Stimulated activated CD8-positive, alpha-beta memory T cell treated with anti-CD3 and anti-CD28 coated beads, Interleukin-12 subunit alpha, Interleukin-12 subunit beta, amount 100 ng/mL, for 24 hours (primary cell): ENCODE measurements around the gene LASP1NB.
"Not testable (repeated sequence)": the region's sequence is repeated elsewhere in the genome, so short reads cannot be mapped to it uniquely, and the experiment has no call there.

ENCODE experiments used
- DNase-seq: peaks from one replicate; pipeline ENCODE4 v3.0.0-alpha.2; 2020; ENCODE audit errors: extremely low read depth

The LASP1NB gene

DNA sequence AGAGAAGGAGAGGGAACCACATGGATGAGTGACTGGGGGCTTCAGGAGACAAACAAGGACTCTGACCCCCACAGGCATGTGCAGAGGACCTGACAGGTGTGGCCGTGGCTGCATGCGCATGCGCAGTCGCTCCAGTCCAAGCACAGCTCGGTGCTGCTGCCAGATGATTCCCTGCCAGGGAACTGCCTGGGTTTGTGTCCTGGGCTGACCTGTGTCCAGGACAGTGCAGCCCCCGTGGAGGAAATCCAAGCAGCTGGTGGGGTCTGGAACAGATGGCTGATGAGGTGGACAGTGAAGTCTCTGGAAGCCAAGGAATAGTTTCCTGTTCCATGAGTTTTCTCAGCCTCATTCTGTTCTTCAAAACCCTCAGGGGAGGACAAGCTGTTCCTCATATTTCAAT is 28.2 kb upstream of the LASP1NB start:
- DNase-seq, result no peak

- no peak for DNase-seq
Observed at GRCh38 chr17:38897671-38898290, 27.6 kb upstream of the LASP1NB start.

DNA sequence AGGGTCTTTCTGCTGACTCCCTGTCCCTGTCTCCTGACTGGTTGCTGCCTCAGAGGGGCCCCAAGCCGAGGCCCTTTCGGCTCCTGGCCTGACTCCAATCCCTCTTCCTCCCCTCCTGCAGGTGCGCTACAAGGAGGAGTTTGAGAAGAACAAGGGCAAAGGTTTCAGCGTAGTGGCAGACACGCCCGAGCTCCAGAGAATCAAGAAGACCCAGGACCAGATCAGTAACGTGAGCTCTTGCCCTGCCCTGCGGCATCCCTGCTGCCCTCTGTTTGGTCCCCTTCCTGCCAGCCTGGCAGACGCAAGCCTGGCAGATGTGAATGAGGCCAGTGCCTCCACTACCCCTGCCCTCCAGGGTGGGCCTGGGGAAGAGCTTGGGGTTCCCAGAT is 27.1 kb upstream of the LASP1NB start:
- DNase-seq, result no peak

- DNase-seq, result peak; percentile 79
Observed at GRCh38 chr17:38898812-38899348, 26.5 kb upstream of the LASP1NB start.

GRCh38 chr17:38899421-38899820 is 26.0 kb upstream of the LASP1NB start:
- no peak for DNase-seq

GRCh38 chr17:38900978-38901656 is 24.3 kb upstream of the LASP1NB start:
- no peak for DNase-seq

GRCh38 chr17:38903404-38903803 is 22.0 kb upstream of the LASP1NB start:
- DNase-seq, result no peak

GRCh38 chr17:38904892-38905291 is 20.5 kb upstream of the LASP1NB start:
- DNase-seq, result no peak

- no peak for DNase-seq
Observed at GRCh38 chr17:38905375-38905774, 20.0 kb upstream of the LASP1NB start.

DNA sequence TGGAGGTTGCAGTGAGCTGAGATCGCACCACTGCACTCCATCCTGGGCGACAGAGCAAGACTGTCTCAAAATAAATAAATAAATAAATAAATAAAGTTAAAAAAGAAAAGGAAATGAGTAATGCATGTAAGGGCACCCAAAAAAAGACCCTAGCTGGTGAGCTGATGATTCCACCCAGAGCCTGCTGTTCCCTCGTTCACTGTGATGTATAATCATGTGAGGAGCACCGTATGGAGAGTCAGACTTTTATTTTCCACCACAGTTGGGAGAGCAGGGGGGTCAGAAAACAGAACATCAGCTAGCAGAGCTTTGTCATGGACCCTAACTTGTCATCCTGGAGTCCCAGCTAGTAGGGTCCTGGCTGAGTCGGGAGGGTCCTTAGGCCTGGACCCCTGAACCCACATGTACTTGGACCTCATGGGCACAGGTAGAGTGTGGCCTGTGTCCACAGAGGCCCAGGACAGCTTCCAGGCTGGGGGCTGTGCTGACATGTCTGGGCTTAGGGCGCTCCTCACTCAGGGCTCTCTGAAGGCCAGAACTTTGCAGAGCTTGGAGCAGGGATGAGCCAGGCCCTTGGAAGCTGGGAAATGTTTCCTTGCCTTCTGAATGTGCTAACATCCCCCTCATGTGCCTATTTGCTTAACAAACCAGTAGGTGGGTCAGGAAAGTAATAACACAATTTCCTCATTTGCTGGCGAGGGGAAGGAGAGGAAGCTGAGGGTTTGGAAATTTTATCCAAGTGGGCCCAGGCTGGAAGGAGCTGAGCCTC is 18.8 kb upstream of the LASP1NB start:
- no peak for DNase-seq

- no peak for DNase-seq
Observed at GRCh38 chr17:38907930-38908675, 17.3 kb upstream of the LASP1NB start.

DNA sequence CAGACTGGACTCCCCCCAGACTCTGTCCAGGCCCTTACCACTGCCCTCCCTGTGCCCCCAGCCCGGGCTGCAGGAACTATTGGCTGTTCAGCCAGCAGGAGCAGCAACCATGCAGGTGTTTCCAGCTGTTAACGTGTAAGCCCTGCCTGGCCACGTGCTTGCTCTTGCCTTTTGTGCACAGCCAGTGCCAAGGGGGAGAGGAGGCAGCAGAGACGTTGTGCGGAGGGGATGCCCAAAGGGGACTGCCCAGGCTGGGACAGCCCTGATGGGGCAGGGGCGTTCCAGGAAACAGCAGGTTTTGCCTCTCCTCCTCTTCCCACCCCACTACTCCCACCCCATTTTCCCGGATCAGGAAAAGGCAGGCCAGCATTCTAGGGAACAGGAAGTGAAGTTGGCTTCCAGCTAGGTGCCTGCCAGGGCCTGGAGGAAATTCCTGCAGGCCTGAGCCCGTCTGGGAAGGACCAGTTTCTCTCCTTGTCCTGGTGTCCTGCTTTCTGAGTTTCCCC is 16.7 kb upstream of the LASP1NB start:
- no peak for DNase-seq

DNA sequence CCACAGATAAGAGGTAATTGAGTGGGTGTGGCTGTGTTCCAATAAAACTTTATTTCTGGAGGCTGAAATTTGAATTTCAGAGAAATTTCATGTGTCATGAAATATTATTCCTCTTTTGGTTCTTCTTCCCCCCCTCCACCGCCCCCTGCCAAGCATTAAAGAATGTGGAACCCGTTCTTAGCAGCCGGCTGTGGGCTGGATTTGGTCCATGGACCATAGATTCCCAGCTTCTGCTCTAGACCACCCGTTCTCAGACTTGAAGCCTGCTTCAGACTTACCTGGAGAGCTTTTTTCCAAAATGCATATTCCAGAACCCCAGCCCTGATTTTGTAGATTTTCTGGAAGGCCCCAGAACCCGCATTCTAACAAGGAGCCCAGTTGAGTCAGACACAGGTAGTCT is 15.1 kb upstream of the LASP1NB start:
- DNase-seq, result no peak

- no peak for DNase-seq
Observed at GRCh38 chr17:38911081-38911730, 14.2 kb upstream of the LASP1NB start.

- DNase-seq, result not testable (repeated sequence)
Observed at GRCh38 chr17:38911731-38912081, 13.7 kb upstream of the LASP1NB start.

DNA sequence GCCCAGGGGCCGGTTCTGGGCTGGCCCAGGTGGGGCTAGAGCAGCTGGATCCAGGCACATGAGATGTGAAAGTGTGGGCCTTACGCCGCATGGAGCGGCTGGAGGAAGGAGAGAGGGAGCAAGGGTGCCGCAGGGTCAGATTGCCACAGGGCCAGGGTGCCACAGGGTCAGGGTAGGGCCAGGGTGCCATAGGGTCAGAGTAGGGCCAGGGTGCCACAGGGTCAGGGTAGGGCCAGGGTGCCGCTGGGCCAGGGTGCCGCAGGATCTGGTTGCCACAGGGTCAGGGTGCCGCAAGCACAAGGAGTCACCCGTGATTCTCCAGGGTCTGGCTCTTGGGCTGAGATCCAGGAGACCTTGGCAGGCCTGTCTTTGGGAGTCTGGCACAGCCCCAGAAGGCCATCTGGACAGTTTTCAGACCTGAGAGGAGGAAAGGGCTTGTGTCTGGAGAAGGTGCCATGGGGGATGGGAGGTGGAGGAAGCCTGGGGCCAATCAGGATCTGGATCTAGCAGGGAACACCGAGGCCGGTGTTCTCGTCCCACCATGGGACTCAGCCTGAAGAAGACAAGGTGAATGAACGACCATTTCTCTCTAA is 13.1 kb upstream of the LASP1NB start:
- no peak for DNase-seq

DNA sequence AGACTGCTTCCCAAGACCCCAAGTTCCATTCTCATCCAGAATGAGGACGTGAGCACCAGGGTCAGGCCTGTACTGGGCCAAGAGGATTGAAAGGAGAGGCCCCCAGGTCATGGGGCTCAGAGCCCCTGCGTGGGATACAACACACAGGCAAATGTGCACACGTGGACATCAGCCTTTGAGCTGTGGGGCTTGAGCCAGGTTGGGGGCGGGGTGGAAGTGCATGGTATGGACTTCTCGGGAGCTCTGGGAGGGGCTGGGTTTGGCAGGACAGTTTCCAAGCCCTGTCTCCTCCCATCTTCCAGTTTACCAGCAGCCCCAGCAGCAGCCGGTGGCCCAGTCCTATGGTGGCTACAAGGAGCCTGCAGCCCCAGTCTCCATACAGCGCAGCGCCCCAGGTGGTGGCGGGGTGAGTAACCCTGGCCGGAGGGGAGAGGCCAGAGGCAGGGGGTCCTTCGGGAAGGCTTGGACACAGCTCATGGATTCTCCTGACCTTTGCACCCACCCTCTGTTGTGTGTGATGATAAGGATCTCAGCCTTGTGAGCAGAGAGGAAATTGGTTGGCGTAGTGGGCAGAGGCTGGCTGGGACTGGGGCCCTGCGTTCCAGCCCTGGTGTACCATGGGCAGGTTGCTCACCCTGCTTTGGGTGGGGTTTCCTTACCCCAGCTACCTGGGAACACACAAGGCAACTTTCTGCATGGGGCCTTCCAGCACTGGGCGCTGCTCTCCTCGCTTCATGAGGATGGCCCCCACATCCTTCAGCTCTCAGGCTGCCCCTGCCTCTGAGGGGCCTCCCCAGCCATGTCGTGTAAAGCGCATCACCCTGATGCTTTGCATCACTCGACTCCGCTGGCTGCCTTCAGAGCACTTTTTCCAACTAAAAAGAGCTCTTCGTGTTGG is 10.4 kb upstream of the LASP1NB start:
- no peak for DNase-seq

GRCh38 chr17:38915639-38915995 is 9.8 kb upstream of the LASP1NB start:
- no peak for DNase-seq

DNA sequence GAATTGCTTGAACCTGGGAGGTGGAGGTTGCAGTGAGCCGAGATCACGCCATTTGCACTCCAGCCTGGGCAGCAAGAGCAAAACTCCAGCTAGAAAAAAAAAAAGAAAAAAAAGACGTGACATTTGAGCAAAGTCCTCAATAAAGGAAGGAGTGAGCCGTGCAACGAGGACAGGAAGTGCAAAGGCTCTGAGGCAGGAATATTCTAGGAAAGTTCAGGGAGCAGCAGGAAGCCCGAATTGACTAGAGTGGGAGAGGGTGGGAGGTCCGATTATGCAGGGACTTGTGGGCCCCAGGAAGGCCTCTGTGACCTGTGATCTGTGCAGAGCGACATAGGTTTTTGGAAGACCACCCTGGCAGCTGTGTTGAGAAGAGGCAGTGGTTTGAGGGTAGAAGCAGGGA is 8.6 kb upstream of the LASP1NB start:
- no peak for DNase-seq

DNA sequence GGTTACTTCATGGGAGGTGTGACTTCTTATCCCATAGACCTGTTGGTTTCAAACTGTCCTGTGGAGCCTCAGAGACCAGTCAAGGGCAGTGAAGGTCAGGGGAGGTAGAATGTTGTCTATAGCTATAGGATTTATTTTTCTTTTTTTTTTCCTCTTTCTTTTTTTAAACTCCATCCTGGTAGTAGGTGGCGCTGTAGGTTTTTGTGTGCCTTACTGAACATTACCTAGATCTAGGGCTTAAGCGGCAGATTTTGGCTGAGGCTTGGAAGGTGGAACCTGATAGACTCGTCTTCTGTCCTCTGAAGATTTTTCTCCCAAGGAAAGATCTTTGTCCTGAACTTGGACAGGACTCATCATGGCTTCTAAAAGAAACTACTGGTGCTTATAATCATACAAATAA is 8.2 kb upstream of the LASP1NB start:
- DNase-seq, result no peak
